PC-9 (cell line): ENCODE measurements around the gene PDE11A.

Experiments
- CTCF ChIP-seq: fragments of 200-600 bp; sonication (generic); conservative IDR thresholded peaks from 2 replicates; pipeline ENCODE4 v1.6.1; 2017; ENCODE audit warnings: mixed run types, antibody characterized with exemption, mild to moderate bottlenecking, moderate library complexity
- EZH2 ChIP-seq: fragments of 200-600 bp; sonication (generic); IDR thresholded peaks from 2 replicates; pipeline ENCODE4 v1.8.0; 2017; ENCODE audit warnings: antibody characterized with exemption, low read depth

DNA sequence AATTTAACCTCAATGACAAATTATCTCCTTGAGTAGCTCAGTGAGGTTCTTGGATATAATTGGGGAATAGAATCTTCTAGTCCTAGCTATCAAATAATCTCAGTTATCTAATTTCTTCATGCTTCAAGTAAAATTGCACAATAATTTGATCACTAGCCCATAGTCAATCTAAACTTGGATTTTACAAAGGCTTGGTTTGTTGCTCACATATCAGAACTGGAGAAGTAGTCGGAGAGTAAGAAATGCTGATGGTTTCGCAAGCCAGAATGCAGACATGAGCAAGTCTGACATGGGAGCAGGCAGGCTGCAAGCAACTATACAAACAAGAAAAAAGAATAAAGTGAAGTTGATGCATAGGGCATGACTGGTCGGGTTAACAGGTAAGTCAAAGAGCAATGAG, 11.7 kb upstream of the PDE11A start:
- no peak for TF ChIP-seq CTCF
- no peak for TF ChIP-seq EZH2
